ENCODE results near the gene ZNRF4.
"Not testable (repeated sequence)": the region's sequence is repeated elsewhere in the genome, so short reads cannot be mapped to it uniquely, and the experiment has no call there.

ZNRF4 gene, protein sequence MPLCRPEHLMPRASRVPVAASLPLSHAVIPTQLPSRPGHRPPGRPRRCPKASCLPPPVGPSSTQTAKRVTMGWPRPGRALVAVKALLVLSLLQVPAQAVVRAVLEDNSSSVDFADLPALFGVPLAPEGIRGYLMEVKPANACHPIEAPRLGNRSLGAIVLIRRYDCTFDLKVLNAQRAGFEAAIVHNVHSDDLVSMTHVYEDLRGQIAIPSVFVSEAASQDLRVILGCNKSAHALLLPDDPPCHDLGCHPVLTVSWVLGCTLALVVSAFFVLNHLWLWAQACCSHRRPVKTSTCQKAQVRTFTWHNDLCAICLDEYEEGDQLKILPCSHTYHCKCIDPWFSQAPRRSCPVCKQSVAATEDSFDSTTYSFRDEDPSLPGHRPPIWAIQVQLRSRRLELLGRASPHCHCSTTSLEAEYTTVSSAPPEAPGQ

DNA sequence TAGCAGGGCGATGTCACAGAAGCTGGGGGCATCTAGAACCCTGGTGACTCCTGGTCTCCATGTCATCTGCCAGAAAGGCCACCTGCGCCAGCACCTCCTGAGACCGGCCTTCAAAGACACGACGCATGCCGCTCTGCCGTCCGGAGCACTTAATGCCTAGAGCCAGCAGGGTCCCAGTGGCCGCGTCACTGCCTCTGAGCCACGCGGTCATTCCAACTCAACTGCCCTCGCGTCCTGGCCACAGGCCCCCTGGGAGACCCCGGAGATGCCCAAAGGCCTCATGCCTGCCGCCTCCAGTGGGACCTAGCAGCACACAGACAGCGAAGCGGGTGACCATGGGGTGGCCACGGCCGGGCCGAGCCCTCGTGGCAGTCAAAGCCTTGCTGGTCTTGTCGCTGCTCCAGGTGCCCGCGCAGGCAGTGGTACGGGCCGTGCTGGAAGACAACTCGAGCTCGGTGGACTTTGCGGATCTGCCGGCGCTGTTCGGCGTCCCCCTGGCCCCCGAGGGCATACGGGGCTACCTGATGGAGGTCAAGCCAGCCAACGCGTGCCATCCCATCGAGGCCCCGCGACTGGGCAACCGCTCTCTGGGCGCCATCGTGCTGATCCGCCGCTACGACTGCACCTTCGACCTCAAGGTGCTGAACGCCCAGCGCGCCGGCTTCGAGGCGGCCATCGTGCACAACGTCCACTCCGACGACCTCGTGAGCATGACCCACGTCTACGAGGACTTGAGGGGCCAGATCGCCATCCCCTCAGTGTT is at the start of gene ZNRF4:
ZNRF4 (plus strand) TSS at position 51 of the 763 bp plus-strand sequence; CDS start at position 126, 75 bp downstream.
- no peak for DNase-seq

DNA sequence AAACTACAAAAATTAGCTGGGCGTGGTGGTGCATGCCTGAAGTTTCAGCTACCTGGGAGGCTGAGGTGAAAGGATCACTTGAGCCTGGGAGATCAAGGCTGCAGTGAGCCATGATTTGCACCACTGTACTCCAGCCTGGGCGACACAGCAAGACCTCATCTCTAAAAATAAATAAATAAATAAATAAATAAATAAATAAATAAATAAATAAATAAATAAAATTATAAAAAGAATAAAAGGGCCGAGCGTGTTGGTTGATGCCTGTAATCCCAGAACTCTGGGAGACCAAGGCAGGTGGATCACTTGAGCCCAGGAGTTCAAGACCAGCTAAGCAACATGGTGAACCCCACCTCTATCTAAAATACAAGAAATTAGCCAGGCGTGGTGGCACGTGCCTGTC is 49.0 kb upstream of the ZNRF4 start:
- DNase-seq = not testable (repeated sequence)

DNA sequence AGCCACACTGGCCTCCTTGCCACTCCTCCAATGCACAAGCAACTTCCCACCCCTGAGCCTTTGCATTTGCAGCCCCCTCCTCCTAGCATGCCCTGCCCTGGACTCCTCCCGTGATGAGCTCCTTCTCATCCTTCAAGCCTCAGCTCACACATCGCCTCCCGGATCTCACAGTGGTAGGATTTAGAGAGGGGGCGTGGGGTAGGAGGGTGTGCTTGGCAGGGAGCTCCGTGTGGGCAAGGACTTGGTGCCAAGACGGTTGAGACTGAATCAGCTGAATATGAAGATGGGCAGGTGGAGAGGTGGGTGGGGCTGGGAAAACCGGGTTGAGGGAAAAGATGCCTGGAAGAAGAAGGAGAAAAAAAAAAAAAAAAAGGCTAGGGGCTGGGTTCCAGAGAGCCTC is 48.4 kb upstream of the ZNRF4 start:
- DNase-seq = no peak

DNA sequence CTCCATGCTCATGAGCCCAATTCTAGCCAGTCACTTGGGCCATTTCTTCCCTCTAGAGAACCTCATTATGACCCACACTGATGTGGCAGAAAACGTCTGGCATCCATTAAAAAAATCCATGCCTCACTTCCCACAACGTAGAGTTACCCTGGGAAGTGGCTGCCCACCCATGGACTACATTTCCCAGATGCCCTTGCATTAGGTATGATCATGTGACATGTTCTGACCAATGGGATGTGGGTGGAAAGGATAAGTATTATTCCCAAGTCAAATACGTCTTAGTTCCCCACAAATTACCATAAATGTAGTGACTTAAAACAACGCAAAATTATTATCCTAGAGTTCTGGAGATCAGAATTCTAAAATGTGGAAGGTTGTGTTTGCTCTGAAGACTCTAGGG is 47.9 kb upstream of the ZNRF4 start:
- DNase-seq = no peak

DNA sequence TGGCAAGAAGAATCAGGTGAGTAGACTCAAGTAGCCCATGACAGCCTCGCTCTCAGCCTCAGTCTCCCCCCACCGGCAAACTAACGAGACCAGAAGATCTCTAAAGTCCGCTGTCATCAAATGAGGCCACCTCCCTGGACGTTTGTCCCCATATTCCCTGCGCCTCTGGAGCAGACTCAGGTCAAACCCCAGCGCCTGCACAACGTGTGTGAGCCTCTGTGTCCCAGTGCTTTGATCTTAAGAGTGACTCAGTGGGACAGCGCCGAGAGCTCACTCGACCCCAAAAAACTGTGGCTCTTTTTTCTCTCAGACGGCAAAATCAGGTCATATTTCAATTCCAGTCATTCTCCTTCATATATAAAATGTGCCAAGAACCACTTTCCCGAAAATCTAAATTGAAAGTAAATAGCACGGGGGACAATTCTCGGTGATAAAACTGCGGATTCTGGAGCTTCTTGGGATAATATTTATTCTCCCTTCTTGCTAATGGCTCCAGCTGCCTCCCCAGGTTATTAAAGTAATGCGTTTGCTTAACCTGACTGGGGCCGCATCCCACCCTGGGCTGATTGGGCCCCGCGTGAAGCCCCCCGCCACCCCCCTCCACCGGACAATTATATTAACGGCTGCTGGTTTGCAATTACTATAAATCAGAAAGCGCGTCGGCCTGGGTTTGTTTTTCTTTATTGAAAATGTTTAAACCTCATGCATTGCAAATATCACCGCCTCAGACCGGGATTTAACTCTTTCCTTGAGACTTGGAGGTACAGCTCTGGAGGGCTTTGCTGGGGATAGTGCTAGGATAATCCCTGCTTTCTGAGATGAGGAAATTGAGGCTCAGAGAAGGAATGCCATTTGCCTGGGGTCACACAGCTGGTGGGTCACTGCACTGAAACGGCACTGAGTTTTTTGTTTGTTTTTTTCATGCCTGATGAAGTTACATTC is 37.5 kb upstream of the ZNRF4 start:
- no peak for DNase-seq

DNA sequence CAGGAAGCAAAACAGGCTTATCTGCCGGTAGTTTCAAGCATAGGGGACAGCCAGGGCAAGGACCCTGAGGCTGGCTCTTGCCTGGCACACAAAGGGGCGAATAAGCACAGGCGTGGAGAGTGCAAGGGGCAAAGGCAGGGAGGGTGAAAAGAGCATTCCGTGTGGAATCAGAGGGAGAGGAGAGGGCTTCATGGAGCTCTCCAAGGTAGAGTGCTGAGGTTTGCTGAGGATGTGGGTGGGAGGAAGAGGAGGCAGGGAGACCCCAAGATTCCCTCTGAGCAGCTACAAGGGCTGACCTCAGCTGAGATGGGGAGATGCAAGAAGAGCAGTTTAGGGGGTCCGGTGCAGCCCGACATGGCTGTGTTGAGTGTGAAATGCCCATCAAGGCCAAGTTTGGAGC is 36.5 kb upstream of the ZNRF4 start:
- DNase-seq = no peak

DNA sequence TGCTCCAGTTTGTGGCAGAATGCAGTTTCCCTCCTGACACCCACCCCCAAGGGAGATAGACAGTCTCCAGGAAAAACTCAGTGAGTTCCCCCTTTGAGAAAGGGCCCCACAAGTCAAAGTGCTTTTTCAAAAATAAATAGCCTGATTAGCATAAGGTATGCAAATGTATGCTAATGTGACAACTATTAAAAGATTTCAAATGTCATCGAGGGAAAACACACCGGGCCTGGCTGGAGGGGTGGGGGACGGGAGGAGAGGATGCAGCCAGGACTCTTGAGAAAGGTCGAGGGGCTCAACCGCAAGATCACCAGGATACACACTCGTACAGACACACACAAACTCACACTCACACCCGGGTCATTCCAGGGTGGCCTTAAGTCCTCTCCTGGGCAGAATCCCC is 34.3 kb upstream of the ZNRF4 start:
- no peak for DNase-seq

DNA sequence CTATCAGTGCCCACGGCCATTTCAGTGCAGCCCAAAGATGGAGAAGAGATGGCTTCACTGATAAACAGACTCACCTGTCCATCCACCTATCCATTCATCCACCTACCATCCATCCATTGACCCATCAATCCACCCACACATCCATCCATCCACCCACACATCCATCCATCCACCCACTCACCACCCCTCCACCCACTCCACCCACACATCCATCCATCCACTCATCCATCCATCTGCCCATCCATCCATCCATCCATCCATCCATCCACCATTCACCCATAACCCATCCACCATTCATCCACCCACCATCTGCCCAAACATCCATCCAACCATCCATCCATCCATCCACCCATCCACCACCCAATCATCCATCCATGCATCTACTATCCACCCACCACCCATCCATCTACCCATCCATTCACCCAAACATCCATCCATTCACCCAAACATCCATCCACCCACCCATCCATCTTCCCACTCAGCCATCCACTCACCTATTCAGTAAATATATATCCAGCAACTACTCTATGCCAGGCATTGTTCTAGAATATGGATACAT is 31.6 kb upstream of the ZNRF4 start:
- no peak for DNase-seq

DNA sequence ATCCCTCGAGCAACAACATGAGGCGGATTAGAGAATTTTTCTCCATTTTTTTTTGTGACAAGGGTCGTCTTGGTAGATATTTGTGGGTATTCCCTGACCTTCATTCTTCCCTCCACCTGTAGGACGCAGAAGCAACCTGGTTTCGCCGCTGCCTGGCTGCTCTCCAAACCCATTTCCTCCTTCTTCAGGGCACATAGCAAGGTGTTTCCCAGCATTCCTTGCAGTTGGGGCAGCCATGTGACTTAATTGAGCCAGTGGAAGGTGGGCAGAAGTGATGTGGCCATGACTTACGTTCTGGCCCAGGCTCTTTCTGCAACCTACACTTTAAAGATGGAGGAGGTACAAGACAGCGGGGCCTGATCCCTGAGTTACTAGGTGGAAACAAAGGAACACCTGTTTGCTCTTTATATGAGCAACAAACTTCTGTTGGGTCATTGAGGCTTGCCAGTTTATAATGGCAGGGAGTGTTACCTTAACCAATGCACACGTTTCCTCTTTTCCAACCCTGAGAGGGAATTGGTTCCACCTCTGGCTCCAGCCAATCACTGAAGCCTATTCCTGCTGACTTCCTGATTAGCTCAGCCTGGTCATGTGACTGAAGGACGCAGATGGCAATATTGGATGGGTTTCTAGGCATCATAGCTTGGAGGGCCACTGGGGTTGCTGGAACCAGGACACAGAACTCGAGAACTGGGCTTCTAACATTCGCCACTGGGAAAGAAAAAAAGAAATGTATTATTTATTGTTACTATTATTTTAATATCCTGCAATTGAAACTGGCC is 30.8 kb upstream of the ZNRF4 start:
- DNase-seq = no peak

DNA sequence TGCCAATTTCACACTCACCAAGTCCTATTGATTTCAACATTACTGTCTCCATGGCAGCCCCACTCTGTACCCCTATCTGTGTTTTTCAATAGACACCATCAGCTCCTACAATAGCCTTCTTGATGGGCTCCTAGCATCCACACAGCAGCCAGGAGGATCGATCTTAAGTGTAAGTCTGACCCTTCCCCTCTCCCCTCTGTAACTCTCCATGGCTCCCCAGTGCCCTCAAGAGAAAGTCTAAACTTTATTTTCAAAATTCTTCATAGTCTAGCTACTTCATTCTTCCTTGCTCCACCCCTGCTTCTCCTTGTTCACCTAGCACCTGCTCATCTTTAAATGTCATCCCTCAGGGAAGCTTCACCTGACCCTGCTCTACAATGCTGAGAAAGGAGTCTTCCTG is 30.0 kb upstream of the ZNRF4 start:
- no peak for DNase-seq

DNA sequence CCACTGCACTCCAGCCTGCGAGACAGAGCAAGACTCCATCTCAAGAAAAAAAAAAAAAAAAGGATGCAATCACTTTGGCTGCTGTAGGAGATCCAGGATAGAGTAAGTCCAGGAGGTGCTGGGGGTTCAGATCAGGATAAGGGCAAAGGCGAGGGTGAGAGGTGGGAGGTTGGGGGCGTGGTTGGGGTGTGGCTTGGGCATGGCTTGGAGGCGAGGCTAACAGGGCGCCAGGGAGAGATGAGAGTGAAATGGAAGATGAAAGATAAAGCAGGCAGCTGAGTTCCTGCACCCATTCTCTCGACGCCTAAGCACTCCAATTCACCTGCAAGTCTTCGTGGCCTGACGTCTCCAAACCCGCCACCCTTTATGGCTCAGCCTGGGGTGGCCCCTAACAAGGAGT is 25.0 kb upstream of the ZNRF4 start:
- DNase-seq = no peak

DNA sequence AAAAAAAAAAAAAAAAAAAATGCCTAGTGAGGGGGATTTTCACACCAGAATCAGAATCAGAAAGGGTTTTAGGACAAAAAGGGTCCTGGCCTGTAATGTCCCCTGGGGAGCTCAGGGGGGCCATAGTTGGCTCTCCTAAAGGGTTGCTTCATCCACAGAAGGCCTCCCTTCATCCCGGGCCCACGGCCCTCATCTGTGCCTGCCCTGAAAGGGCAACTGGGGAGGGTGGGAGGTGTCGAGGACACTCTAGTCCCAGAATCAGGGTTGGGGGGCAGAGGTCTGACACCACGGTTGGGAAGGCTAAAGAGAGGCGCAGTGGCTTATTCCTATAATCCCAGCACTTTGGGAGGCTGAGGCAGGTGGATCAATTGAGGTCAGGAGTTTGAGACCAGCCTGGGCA is 22.5 kb upstream of the ZNRF4 start:
- DNase-seq = no peak

DNA sequence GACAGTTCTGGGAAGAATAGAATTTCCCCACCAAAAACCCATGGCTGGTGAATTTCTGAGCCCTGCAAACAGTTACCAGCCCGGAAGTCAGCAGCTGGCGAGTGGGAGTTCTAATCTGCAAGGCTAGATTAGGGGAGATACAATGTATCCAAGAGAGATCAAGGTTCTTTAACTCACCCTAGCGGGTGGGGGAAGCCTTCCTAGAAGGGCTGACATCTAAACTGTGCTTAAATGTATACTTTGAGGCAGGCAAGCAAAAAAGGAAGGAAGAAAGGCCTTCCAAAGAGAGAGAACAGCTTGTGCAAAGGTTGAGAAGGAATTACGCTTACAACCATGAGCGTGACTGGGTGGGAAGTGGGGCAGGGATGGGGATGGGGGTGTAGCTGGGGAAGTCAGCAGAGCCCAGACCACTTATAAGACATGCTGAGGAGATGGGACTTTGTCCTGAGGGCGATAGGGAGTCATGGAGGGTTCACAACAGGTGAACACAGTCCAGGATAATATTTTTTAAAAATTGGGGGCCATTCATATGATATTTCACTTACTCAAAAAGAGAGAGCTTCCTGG is 20.8 kb upstream of the ZNRF4 start:
- no peak for DNase-seq

DNA sequence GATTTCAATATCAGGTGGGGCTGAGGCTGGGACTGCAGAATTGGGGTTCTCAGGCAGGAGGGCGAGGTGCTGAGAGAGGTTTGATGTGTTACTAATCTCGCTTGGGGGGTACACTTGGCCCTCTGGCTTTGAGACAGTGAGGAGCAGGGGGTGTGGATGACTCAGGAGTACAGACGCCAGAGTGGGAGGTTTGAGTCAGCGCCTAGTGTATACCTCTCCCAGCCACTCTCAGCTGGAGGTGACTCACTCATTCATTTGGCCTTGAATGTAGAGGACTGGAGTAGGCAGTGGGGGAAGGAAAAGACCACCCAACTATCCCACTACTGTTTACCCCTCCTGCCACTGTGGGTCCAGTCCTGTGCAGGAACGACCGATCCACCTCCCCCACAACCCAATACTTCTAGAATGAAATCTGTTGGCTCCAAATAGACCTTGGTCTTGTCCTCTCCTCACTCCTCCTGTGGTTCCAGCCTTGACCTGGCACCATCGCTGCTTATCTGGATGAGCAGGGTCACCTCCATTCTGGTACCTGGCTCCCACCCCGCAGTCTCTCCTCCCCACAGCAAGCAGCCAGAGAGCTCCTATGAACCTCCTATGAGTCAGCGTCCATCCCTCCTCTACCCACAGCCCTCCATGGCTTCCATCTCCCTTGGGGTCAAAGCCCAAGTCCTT is 20.1 kb upstream of the ZNRF4 start:
- no peak for DNase-seq

DNA sequence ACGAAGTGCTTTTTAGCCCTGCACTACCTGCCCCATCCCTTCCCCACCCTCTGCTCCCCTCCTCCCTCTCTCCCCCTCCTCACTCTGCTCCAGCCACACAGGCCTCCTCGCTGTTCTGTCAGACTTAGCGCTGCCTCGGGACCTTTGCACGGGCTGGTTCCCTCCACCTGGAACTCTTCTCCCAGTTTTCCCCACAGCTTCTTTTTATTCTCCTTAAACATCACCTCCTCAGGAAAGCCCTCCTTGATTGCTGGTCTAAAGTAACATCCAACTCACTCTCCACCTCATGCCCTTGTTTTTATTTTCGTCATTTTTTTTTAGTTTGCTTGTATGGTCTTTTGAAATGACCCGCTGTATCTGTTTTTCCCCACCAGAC is 19.6 kb upstream of the ZNRF4 start:
- no peak for DNase-seq

DNA sequence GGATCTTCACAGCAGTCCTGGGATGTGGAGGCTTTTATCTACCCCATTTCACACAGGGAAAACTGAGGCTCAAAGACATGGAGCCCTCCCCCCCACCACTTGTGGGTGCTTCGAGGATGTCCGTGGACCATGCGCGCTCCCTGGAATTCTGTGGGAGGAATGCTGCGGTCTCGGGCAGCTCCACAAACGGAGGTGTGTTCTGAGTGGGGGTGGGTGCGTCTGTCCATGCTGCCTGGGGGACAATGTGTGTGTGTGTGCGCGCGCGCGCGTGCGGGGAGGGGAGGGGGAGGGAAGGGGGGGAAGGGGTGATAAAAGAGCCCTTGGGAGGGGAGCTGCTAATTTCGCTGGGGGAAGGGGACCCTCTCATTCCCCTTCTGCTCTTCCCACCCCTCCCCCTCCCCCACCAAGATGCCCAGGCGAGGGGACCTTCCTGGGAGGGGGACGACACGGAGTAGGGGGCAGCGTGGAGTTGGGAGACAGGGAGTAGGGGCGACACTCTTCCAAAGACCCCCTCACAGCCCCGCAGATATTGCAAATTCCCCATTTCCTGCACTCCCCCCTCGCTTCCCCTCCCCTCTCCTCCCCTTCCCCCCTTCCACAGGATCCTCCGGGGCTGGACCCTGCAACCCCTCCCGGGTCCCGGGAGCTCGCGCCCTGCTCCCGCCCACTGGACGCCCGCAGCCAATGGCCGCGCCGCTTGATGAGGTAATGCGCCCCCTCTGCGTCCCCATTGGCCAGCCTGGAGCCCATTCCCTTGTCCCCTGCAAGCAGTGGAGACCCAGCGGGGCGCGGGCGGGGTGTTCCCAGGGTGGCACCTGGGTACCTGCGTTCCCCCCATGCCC is 18.9 kb upstream of the ZNRF4 start:
- no peak for DNase-seq

DNA sequence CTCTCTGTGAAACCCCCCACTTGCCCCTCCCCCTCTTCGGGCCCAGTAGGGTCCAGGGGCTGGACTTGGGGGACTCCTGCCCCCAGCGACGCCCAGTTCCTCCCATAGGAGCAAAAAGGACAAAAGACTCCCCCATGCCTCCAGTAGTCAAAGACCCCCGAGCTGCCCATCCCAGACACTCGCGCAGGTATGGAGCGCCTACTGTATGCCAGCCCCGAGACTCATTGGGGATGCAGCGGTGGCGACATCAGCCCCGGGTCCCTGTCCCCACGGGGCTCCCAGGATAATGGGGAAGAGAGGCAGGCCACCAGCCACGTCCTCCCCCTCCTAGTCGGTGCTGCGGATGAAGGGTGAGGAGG is 18.3 kb upstream of the ZNRF4 start:
- DNase-seq = no peak

DNA sequence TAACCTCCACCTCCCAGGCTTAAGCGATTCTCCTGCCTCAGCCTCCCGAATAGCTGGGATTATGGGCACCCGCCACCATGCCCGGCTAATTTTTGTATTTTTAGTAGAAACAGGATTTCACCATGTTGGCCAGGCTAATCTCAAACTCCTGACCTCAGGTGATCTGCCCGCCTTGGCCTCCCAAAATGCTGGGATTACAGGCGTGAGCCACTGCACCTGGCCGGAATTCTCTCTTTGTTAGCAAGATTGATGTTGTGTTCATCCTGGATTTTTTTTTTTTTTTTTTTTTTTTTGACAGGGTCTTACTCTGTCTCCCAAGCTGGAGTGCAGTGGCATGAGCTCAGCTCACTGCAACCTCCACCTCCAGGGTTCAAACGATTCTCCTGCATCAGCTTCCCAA is 16.5 kb upstream of the ZNRF4 start:
- not testable (repeated sequence) for DNase-seq

DNA sequence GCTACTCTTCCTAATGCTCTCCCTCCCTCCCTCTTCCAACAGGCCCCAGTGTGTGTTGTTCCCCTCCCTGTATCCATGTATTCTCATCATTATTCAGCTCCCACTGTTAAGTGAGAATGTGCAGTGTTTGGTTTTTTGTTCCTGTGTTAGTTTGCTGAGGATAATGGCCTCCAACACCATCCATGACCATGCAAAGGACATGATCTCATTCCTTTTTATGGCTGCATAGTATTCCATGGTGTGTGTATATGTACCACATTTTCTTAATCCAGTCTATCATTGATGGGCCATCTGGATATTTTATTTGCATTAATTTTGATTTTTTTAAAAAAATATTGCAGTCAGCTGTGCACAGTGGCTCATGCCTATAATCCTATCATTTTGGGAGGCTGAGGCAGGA is 15.8 kb upstream of the ZNRF4 start:
- DNase-seq = no peak

DNA sequence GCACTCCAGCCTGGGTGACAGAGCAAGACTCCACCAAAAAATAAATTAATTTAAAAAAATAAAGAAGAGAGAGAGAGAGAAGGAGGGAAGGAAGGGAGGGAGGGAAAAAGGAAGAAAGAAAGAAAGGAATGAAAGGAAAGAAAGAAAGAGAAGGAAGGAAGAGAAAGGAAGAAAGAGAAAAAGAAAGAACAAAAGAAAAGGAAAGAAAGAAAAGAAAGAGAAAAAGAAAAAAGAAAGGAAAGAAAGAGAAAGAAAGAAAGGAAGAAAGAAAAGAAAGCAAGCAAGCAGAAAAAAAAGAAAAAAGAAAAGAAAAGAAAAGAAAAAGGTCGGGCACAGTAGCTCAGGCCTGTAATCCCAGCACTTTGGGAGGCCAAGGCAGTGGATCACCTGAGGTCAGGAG is 14.9 kb upstream of the ZNRF4 start:
- DNase-seq = no peak

Data from SIG-M5 (cell line).